HepG2 (cell line): ENCODE measurements around the gene CLCN1. TPM values are rescaled to one million over a fixed set of nuclear protein-coding genes. Genes with fewer than 3 reads are reported as not detected.

ENCODE experiments used
- ARHGAP35 ChIP-seq: sonication (generic); formaldehyde crosslinking; IDR thresholded peaks from 2 replicates; pipeline ENCODE4 v1.9.0; 2022; ENCODE audit warnings: mild to moderate bottlenecking, inconsistent platforms, moderate library complexity, missing genetic modification reagents, borderline replicate concordance
- FOSL2 ChIP-seq: sonication (generic); formaldehyde crosslinking; IDR thresholded peaks from 2 replicates; pipeline ENCODE4 v1.4.0; 2020; ENCODE audit warnings: missing genetic modification reagents
- HIVEP1 ChIP-seq: sonication (generic); formaldehyde crosslinking; IDR thresholded peaks from 2 replicates; pipeline ENCODE4 v1.4.0; 2020; ENCODE audit warnings: mild to moderate bottlenecking, missing genetic modification reagents
- MAZ ChIP-seq, 2 experiments: sonication (generic) in 1 of 2; formaldehyde crosslinking in 1 of 2; IDR thresholded peaks; 2 replicates each; pipeline versions ENCODE4 v1.5.0 to v1.6.1; 2012 to 2020; ENCODE audit warnings: low read depth in 2 of 2, mild to moderate bottlenecking in 2 of 2, borderline replicate concordance in 1 of 2, improper control_type of control experiment in 1 of 2, low read length in 1 of 2, missing genetic modification reagents in 1 of 2, moderate library complexity in 1 of 2
- MED13 ChIP-seq: sonication (generic); formaldehyde crosslinking; IDR thresholded peaks from 2 replicates; pipeline ENCODE4 v1.5.0; 2020; ENCODE audit warnings: missing genetic modification reagents
- NFKB2 ChIP-seq: sonication (generic); formaldehyde crosslinking; IDR thresholded peaks from 2 replicates; pipeline ENCODE4 v1.4.0; 2020; ENCODE audit warnings: missing genetic modification reagents, borderline replicate concordance
- NR2C2 ChIP-seq: sonication (generic); formaldehyde crosslinking; IDR thresholded peaks from 2 replicates; pipeline ENCODE4 v1.4.0; 2020; ENCODE audit warnings: missing genetic modification reagents, mild to moderate bottlenecking, moderate library complexity, borderline replicate concordance
- SIN3B ChIP-seq: fragments of 150-350 bp; IDR thresholded peaks from 2 replicates; pipeline ENCODE4 v1.6.1; 2014; ENCODE audit warnings: low read length
- SMAD3 ChIP-seq: sonication (generic); formaldehyde crosslinking; IDR thresholded peaks from 2 replicates; pipeline ENCODE4 v1.4.0; 2020; ENCODE audit warnings: missing genetic modification reagents
- SMYD3 ChIP-seq: sonication (generic); formaldehyde crosslinking; IDR thresholded peaks from 2 replicates; pipeline ENCODE4 v1.8.1; 2023; ENCODE audit warnings: mild to moderate bottlenecking, missing genetic modification reagents
- ZBED4 ChIP-seq: sonication (generic); formaldehyde crosslinking; IDR thresholded peaks from 2 replicates; pipeline ENCODE4 v1.4.0; 2020; ENCODE audit warnings: missing genetic modification reagents, borderline replicate concordance
- ZBTB44 ChIP-seq: sonication (generic); formaldehyde crosslinking; IDR thresholded peaks from 2 replicates; pipeline ENCODE4 v1.4.0; 2020; ENCODE audit warnings: missing genetic modification reagents
- ZNF207 ChIP-seq: fragments of 450-650 bp; IDR thresholded peaks from 2 replicates; pipeline ENCODE4 v1.6.1; 2016; ENCODE audit warnings: antibody characterized with exemption, borderline replicate concordance
- ZNF274 ChIP-seq: sonication (generic); formaldehyde crosslinking; IDR thresholded peaks from 2 replicates; pipeline ENCODE4 v1.5.1; 2020; ENCODE audit warnings: mild to moderate bottlenecking, missing genetic modification reagents
- ZNF382 ChIP-seq: sonication (generic); formaldehyde crosslinking; IDR thresholded peaks from 2 replicates; pipeline ENCODE4 v1.5.0; 2020; ENCODE audit warnings: missing genetic modification reagents, mild to moderate bottlenecking, borderline replicate concordance
- ZNF431 ChIP-seq: sonication (generic); formaldehyde crosslinking; IDR thresholded peaks from 2 replicates; pipeline ENCODE4 v1.9.0; 2022; ENCODE audit warnings: missing genetic modification reagents, low read depth, mild to moderate bottlenecking, borderline replicate concordance
- ZNF446 ChIP-seq: sonication (generic); formaldehyde crosslinking; IDR thresholded peaks from 2 replicates; pipeline ENCODE4 v1.5.0; 2020; ENCODE audit warnings: mild to moderate bottlenecking, missing genetic modification reagents
- ZNF512B ChIP-seq: sonication (generic); formaldehyde crosslinking; IDR thresholded peaks from 2 replicates; pipeline ENCODE4 v1.5.1; 2020; ENCODE audit warnings: missing genetic modification reagents, mild to moderate bottlenecking, borderline replicate concordance
- ZNF577 ChIP-seq: sonication (generic); formaldehyde crosslinking; IDR thresholded peaks from 2 replicates; pipeline ENCODE4 v1.4.0; 2020; ENCODE audit warnings: mild to moderate bottlenecking, low read depth, missing genetic modification reagents, borderline replicate concordance
- polyA plus RNA-seq, 8 experiments: library from polyadenylated mRNA; depleted of rRNA in 3 of 8; stranded (reverse) in 7 of 8; unstranded in 1 of 8; fragments of >200 nt; fragmentation: Illumina TruSeq in 4 of 8; extraction: Trizol in 4 of 8; gene quantifications; 2 replicates each; pipeline versions ENCODE4 v1.2.1 to v1.2.3, GENCODE V29; 2011 to 2016; ENCODE audit warnings: low read depth in 4 of 8, missing spikeins in 1 of 8, mixed read lengths in 1 of 8; ENCODE audit not compliant: insufficient read depth in 1 of 8
- total RNA-seq, 5 experiments: library from RNA; depleted of rRNA; stranded (reverse); fragments of >200 nt; fragmentation: Illumina TruSeq; extraction: Trizol; gene quantifications; 2 replicates each; pipeline ENCODE4 v1.2.3, GENCODE V29; 2016; ENCODE audit warnings: low read depth in 1 of 5

Gene CLCN1
- total and polyA plus RNA-seq, 2 of the 13 experiments (the other 11 are each of a cell fraction or from before 2014, with no cell fraction given), result 0.01 TPM; not detected in 1

GRCh38 chr7:143287935-143288826 is 27.7 kb upstream of the CLCN1 start, which contains the start of gene CASP2 (continued):
- TF ChIP-seq ZBED4 (0 out of 2 replicates have a peak, but pooled peaks have one; percentile 38), ZNF446 (no peak), ZNF431 (CRISPR knock-in tag) (0 out of 2 replicates have a peak, but pooled peaks have one; percentile 61), HIVEP1 (CRISPR knock-in tag) (0 out of 2 replicates have a peak, but pooled peaks have one; percentile 41), ZNF274 (CRISPR knock-in tag) (peak; percentile 40; the same call in 1 of the 2 replicates), NR2C2 (CRISPR knock-in tag) (0 out of 2 replicates have a peak, but pooled peaks have one; percentile 20), ZNF207 (no peak), MED13 (no peak), SMYD3 (CRISPR knock-in tag) (0 out of 2 replicates have a peak, but pooled peaks have one; percentile 25), FOSL2 (no peak; the same call in 1 of the 2 replicates), ZNF577 (CRISPR knock-in tag) (0 out of 2 replicates have a peak, but pooled peaks have one; percentile 33), ZNF382 (no peak), ZNF512B (CRISPR knock-in tag) (no peak), SIN3B (no peak), MAZ (IDR thresholded peaks at IDR 0.05; ENCODE audit: borderline replicate concordance, low read depth, low read length) (peak; percentile 62; the same call in 1 of the 2 replicates), MAZ (CRISPR knock-in tag; IDR thresholded peaks at IDR 0.05; ENCODE audit: low read depth) (peak; percentile 88), SMAD3 (CRISPR knock-in tag) (no peak), ARHGAP35 (CRISPR knock-in tag) (no peak), ZBTB44 (no peak), NFKB2 (peak; percentile 34; the same call in 1 of the 2 replicates)
